Heart left ventricle (tissue), 13 donors: ENCODE data around the gene HIP1.

ENCODE experiments used
- CTCF ChIP-seq, 12 donors: fragments of 200-600 bp; sonication (generic) in 4 of 12; IDR thresholded peaks; one replicate each; pipeline versions ENCODE4 v1.5.0 to v1.8.0; 2018 to 2022; ENCODE audit warnings: antibody characterized with exemption in 12 of 12, mild to moderate bottlenecking in 5 of 12
- POLR2A ChIP-seq, 2 donors: fragments of 450-650 bp; IDR thresholded peaks; one replicate each; pipeline ENCODE4 v1.6.1; 2017; ENCODE audit warnings: antibody characterized with exemption in 2 of 2, mild to moderate bottlenecking in 2 of 2, moderate library complexity in 2 of 2
- donor health status: ischemic (EF 13 %, LVEDD 7.1; RV severe dilation, severe dysfunction).
- donor health status: DM: no; HTN: yes; CAD: no.
- donor health status: DM: no; HTN: no; CAD: no.
- donor health status: ischemic (EF 25% LVEDD 6.9; RV normal size, moderate dysfunction).
- donor health status: ischemic (EF 25% LVEDD 5.7; RV mildly dilated, moderate dysfunction).
- donor health status: ischemic (EF 35%, LVEDD 5.7; RV mildly dilated, moderate dysfunction).
- donor health status: nonischemic (EF 11% LVEDD 7.7; RV severe dilation, severe dysfunction).
- donor health status: DM: yes; HTN: yes; CAD: no.
- donor health status: PGD.
- donor health status: ischemic (EF 29% LVEDD 5.4; RV normal size, mild dysfunction).
- donor health status: nonischemic (EF 23%, LVEDD 6.1; RV moderate dilation, normal function).

DNA sequence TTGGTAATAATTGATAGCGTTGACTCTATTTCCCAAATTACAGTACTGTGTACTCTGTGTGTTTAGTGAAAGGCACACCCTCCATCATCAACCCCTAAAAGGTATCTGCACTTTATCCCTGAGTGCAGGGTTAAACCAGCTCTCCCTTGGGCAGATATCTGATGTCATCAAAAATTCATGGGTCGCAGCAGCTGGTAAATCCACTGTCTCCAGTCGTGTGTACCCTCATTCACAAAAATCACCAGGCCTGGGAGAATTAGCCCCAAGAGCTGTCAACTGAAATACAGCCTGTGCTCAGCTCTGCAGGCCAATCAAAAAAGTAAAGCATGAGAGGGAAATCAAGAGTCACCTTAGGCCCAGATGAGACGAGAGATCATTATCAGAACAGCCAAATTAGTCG lies 103.7 kb downstream of the HIP1 start:
- no peak for TF ChIP-seq CTCF (IDR thresholded peaks at IDR 0.05)
- no peak for TF ChIP-seq POLR2A (IDR thresholded peaks at IDR 0.05)
